Measurements from ENCODE around the gene C3orf62. TPM values are rescaled to one million over a fixed set of nuclear protein-coding genes. Genes with fewer than 3 reads are reported as not detected.

C3orf62 gene
- total and polyA plus RNA-seq, 9 of the 15 experiments (the other 6 are each of a cell fraction or from before 2014, with no cell fraction given), result 1.3 to 5.7 (median 3.4) TPM

GRCh38 chr3:49270156-49270500 is 6.9 kb downstream of the C3orf62 start (continued):
- no peak for TF ChIP-seq C11orf30 (IDR thresholded peaks at IDR 0.05; ENCODE audit: low read depth)

- CTCF ChIA-PET (ENCODE audit: low intra/inter-chr PET ratio), result no interaction called here
- in situ Hi-C loops (cut with MboI), result no loop called here
- TF ChIP-seq ILF3 (IDR thresholded peaks at IDR 0.05; ENCODE audit: borderline replicate concordance), result no peak
- TF ChIP-seq POLR2G (IDR thresholded peaks at IDR 0.05; ENCODE audit: low read depth, low read length), result no peak
- TF ChIP-seq ETV5 (CRISPR knock-in tag; IDR thresholded peaks at IDR 0.05; ENCODE audit: low read depth), result no peak
- TF ChIP-seq MTA3 (IDR thresholded peaks at IDR 0.05; ENCODE audit: borderline replicate concordance), result no peak
- TF ChIP-seq ZMIZ1 (IDR thresholded peaks at IDR 0.05; ENCODE audit: low read depth in 2 of 2, low read length in 2 of 2), result no peak
- TF ChIP-seq NUFIP1 (IDR thresholded peaks at IDR 0.05; ENCODE audit: partially characterized antibody), result no peak
- no peak for TF ChIP-seq NR3C1 (CRISPR knock-in tag; IDR thresholded peaks at IDR 0.05)
- TF ChIP-seq GABPA (tag; conservative IDR thresholded peaks at IDR 0.05; ENCODE audit: low read depth), result no peak
- no peak for TF ChIP-seq MED1 (CRISPR knock-in tag; IDR thresholded peaks at IDR 0.05; ENCODE audit: borderline replicate concordance)
- no peak for TF ChIP-seq ZNF134 (CRISPR knock-in tag; conservative IDR thresholded peaks at IDR 0.05)
- TF ChIP-seq ZNF696 (CRISPR knock-in tag; conservative IDR thresholded peaks at IDR 0.05), result no peak
- TF ChIP-seq HLTF (IDR thresholded peaks at IDR 0.05), result no peak
- no peak for TF ChIP-seq ZNF639 (CRISPR knock-in tag; conservative IDR thresholded peaks at IDR 0.05 in 1 of 2, IDR thresholded peaks at IDR 0.05 in 1 of 2)
- no peak for TF ChIP-seq FOXO4 (CRISPR knock-in tag; IDR thresholded peaks at IDR 0.05)
Measured at GRCh38 chr3:49269443-49270155, 7.4 kb downstream of the C3orf62 start.

More at GRCh38 chr3:49269443-49270155, 7.4 kb downstream of the C3orf62 start:
- no peak overlapping the region for H3K4me2 ChIP-seq (ENCODE audit: insufficient read depth, low read length)
- no peak for DNase-seq (ENCODE audit: extremely low read depth in 1 of 4, low spot score in 3 of 4)
- H2AFZ ChIP-seq (ENCODE audit: low read depth, low read length), result no peak overlapping the region
- no peaks in the 10 kb centered on the region for H3K79me2 ChIP-seq (ENCODE audit: control insufficient read depth, insufficient read depth, low read length)
- no peak for ATAC-seq
- intact Hi-C loops (cut with micrococcal nuclease), result no loop called here
- H4K20me1 ChIP-seq (replicated peaks; ENCODE audit: control insufficient read depth, insufficient read depth, low read length), result no peaks in the 10 kb centered on the region
- no peaks in the 10 kb centered on the region for H3K9me3 ChIP-seq (replicated peaks; ENCODE audit: control insufficient read depth, insufficient read depth, low read depth, low read length)
- no peaks in the 10 kb centered on the region for H3K27me3 ChIP-seq (ENCODE audit: control insufficient read depth in 2 of 2, insufficient read depth in 2 of 2, low read length in 2 of 2)
- no peak for FAIRE-seq
- no TSS peak for BruUV-seq (replicated peaks)
- no peak overlapping the region for H3K4me3 ChIP-seq
- 85% methylated on average over 3 of the region's 3 CpGs for WGBS (ENCODE audit: insufficient coverage, low coverage, missing lambda C conversion rate)
- no peak overlapping the region for H3K27ac ChIP-seq (ENCODE audit: extremely low read depth, low read depth, low read length)
- H3K9me1 ChIP-seq (ENCODE audit: control insufficient read depth, insufficient read depth, low read length), result no peaks in the 10 kb centered on the region
- peak overlapping the region in 1 of 2 experiments; percentile 9; a peak in 2 of 4 replicates for H3K9ac ChIP-seq (ENCODE audit: insufficient read depth in 1 of 2, low read depth in 2 of 2, low read length in 2 of 2)
- no peaks in the 10 kb centered on the region; a peak in 3 of 5 replicates for H3K4me1 ChIP-seq (replicated peaks in 1 of 2; ENCODE audit: control insufficient read depth in 2 of 2, insufficient read depth in 2 of 2, low read length in 2 of 2)
- POLR2A ChIA-PET, result no interaction called here
- peaks cover 16% of the 10 kb centered on the region; the same call in 2 of the 3 replicates for H3K36me3 ChIP-seq (ENCODE audit: control insufficient read depth, insufficient read depth, low read length)
